GM12892 (cell line): ENCODE measurements around the gene PCBP2.

Source experiments
- POLR2A ChIP-seq: IDR thresholded peaks from 2 replicates; pipeline ENCODE4 v1.6.1; 2011; ENCODE audit warnings: low read depth, low read length, control low read depth
- TAF1 ChIP-seq: IDR thresholded peaks from 2 replicates; pipeline ENCODE4 v1.6.1; 2011; ENCODE audit warnings: low read depth, mild to moderate bottlenecking, control low read depth, low read length, borderline replicate concordance

DNA sequence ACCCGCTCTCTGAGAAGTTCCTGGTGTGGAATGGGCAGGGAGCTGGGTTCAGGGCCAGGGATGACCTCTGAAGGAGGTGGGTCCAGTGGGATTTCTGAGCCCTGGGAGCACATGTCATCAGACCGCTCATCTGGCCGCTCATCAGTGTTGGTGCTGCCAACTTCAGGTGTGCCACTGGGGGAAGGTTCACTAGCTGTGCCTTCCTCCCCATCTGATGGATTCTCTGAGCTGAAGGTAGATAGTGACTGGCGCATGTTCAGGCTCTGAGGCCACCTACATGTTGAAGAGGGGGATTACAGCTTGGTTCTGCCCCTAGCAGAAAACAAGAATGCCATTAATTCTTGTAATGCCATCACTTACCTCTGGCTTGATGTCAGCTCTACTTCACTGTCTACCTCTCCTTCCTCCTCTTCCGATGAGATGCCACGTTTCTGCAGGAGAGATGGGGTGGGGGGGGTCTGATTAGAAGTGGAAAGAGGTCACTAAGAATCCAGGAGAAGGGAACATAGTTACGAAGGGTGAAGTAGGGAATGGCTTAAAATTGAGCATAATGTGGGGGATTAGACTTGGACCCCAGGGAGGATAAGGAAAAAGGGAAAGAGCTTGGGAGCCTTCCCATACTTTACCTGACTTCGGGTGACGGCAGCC, 30.2 kb downstream of the PCBP2 start:
- TF ChIP-seq TAF1 (no peak), POLR2A (peak; percentile 57)
